Skeletal muscle tissue (tissue), 4 donors: ENCODE results near the gene STOX1. TPM values are rescaled to one million over a fixed set of nuclear protein-coding genes. Genes with fewer than 3 reads are reported as not detected.
A peak's percentile ranks its signal among the peaks of the same experiment; 100 is the strongest.
"Not testable (repeated sequence)": the region's sequence is repeated elsewhere in the genome, so short reads cannot be mapped to it uniquely, and the experiment has no call there.

Experiments
- H3K27ac ChIP-seq: one replicate; pipeline ENCODE4 v1.7.0; 2013; ENCODE audit warnings: mild to moderate bottlenecking, low read depth, low read length, inconsistent platforms
- H3K27me3 ChIP-seq, 3 donors: one replicate each; pipeline ENCODE4 v1.7.0; 2013; ENCODE audit warnings: low read length in 3 of 3; ENCODE audit not compliant: control insufficient read depth in 3 of 3, insufficient read depth in 3 of 3
- H3K36me3 ChIP-seq, 3 donors: one replicate each; pipeline ENCODE4 v1.7.0; 2013; ENCODE audit warnings: low read length in 3 of 3; ENCODE audit not compliant: control insufficient read depth in 3 of 3, insufficient read depth in 3 of 3
- H3K4me1 ChIP-seq, 3 donors: one replicate each; pipeline ENCODE4 v1.7.0; 2013; ENCODE audit warnings: low read length in 3 of 3, mild to moderate bottlenecking in 3 of 3; ENCODE audit not compliant: control insufficient read depth in 3 of 3, insufficient read depth in 3 of 3
- H3K4me3 ChIP-seq, 3 donors: one replicate each; pipeline ENCODE4 v1.7.0; 2013; ENCODE audit warnings: low read length in 3 of 3
- H3K9ac ChIP-seq, 3 donors: one replicate each; pipeline ENCODE4 v1.7.0; 2013; ENCODE audit warnings: low read length in 3 of 3, mild to moderate bottlenecking in 3 of 3, moderate library complexity in 2 of 3, low read depth in 1 of 3
- H3K9me3 ChIP-seq, 3 donors: one replicate each; pipeline ENCODE4 v1.7.0; 2013; ENCODE audit warnings: low read length in 3 of 3; ENCODE audit not compliant: control insufficient read depth in 3 of 3
- total RNA-seq: library from RNA; depleted of rRNA; stranded (reverse); fragments of >200 nt; gene quantifications from one replicate; pipeline ENCODE4 v1.2.3, GENCODE V29; 2014
- donor health status: Osteomylitis.

The STOX1 gene
- total RNA-seq, 1 donor from 2014 or later: 3.7 TPM

- Histone ChIP-seq H3K9ac (no peak overlapping the region), H3K9me3 (no peaks in the 10 kb centered on the region), H3K36me3 (no peaks in the 10 kb centered on the region), H3K27ac (no peak overlapping the region), H3K4me3 (no peak overlapping the region), H3K27me3 (no peaks in the 10 kb centered on the region), H3K4me1 (no peaks in the 10 kb centered on the region)
Observed at GRCh38 chr10:68804692-68805091, 22.6 kb upstream of the STOX1 start.

GRCh38 chr10:68810830-68811229 is 16.5 kb upstream of the STOX1 start:
- not testable (repeated sequence) for H3K9me3 ChIP-seq, H3K4me1 ChIP-seq, H3K4me3 ChIP-seq, H3K27ac ChIP-seq, H3K36me3 ChIP-seq, H3K9ac ChIP-seq, H3K27me3 ChIP-seq

- no peaks in the 10 kb centered on the region for H3K27me3 ChIP-seq
- no peak overlapping the region for H3K27ac ChIP-seq
- no peaks in the 10 kb centered on the region for H3K9me3 ChIP-seq
- no peak overlapping the region for H3K9ac ChIP-seq
- H3K36me3 ChIP-seq: no peaks in the 10 kb centered on the region
- peaks cover 0 to 2% (median 0%) of the 10 kb centered on the region in 3 donors for H3K4me1 ChIP-seq
- H3K4me3 ChIP-seq: no peak overlapping the region
Observed at GRCh38 chr10:68811314-68812009, 15.9 kb upstream of the STOX1 start.

- H3K9ac ChIP-seq: no peak overlapping the region
- H3K27ac ChIP-seq: no peak overlapping the region
- no peak overlapping the region for H3K4me3 ChIP-seq
- peaks cover 0 to 2% (median 0%) of the 10 kb centered on the region in 3 donors for H3K4me1 ChIP-seq
- H3K9me3 ChIP-seq: no peaks in the 10 kb centered on the region
- no peaks in the 10 kb centered on the region for H3K27me3 ChIP-seq
- no peaks in the 10 kb centered on the region for H3K36me3 ChIP-seq
Observed at GRCh38 chr10:68812420-68812819, 14.9 kb upstream of the STOX1 start.

- Histone ChIP-seq H3K27me3 (no peaks in the 10 kb centered on the region), H3K36me3 (no peaks in the 10 kb centered on the region), H3K27ac (no peak overlapping the region), H3K9me3 (no peaks in the 10 kb centered on the region), H3K9ac (no peak overlapping the region), H3K4me1 (peaks cover 0 to 2% (median 0%) of the 10 kb centered on the region in 3 donors), H3K4me3 (no peak overlapping the region)
Observed at GRCh38 chr10:68813559-68813958, 13.8 kb upstream of the STOX1 start.

- Histone ChIP-seq H3K4me3 (no peak overlapping the region), H3K4me1 (peaks cover 0 to 2% (median 0%) of the 10 kb centered on the region in 3 donors), H3K9ac (no peak overlapping the region), H3K27ac (no peak overlapping the region), H3K27me3 (no peaks in the 10 kb centered on the region), H3K9me3 (no peaks in the 10 kb centered on the region), H3K36me3 (no peaks in the 10 kb centered on the region)
Observed at GRCh38 chr10:68816796-68817412, 10.4 kb upstream of the STOX1 start.

- H3K9ac ChIP-seq, H3K9me3 ChIP-seq, H3K27me3 ChIP-seq, H3K27ac ChIP-seq, H3K4me3 ChIP-seq, H3K36me3 ChIP-seq, H3K4me1 ChIP-seq: not testable (repeated sequence)
Observed at GRCh38 chr10:68820359-68820758, 7.0 kb upstream of the STOX1 start.

GRCh38 chr10:68822626-68823025 is 4.7 kb upstream of the STOX1 start:
- not testable (repeated sequence) for H3K27me3 ChIP-seq, H3K4me3 ChIP-seq, H3K4me1 ChIP-seq, H3K9me3 ChIP-seq, H3K27ac ChIP-seq, H3K9ac ChIP-seq, H3K36me3 ChIP-seq

GRCh38 chr10:68827592-68827959 is 245 bp downstream of the STOX1 start:
- H3K27ac ChIP-seq, H3K36me3 ChIP-seq, H3K27me3 ChIP-seq, H3K4me1 ChIP-seq, H3K9me3 ChIP-seq: not testable (repeated sequence)
- peak overlapping the region in 2 of 3 donors; percentile 73 to 77 for H3K4me3 ChIP-seq
- peak overlapping the region in 1 of 3 donors; percentile 85 for H3K9ac ChIP-seq

GRCh38 chr10:68828083-68828601 is 811 bp downstream of the STOX1 start:
- H3K9ac ChIP-seq: peak overlapping the region in 2 of 3 donors; percentile 50 to 71
- H3K27ac ChIP-seq, H3K9me3 ChIP-seq, H3K4me1 ChIP-seq, H3K36me3 ChIP-seq, H3K27me3 ChIP-seq: not testable (repeated sequence)
- H3K4me3 ChIP-seq: peak overlapping the region; percentile 30 to 55 (median 41)
